ENCODE measurements around the gene SLC38A10. TPM values are rescaled to one million over a fixed set of nuclear protein-coding genes. Genes with fewer than 3 reads are reported as not detected.

SLC38A10 gene
- total RNA-seq, 1 donor from 2014 or later: 46.6 TPM

DNA sequence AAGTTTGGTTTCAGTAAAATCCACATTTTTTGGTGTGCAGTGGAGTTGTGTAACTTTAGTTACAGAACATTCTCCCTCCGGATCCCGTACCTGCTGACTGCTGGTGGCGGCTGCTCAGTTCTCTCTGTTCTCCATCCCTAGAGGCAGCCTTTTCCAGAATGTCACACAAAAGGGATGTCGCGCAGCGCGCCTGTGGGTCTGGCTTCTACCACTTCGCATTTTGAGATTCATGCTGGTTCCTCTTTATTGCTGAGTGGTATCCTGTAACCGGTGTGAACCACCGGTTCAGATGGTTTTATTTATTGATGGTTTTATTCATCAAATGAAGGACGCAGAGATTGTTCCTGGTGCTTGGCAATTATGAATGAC is 71.4 kb downstream of the SLC38A10 start:
- ATAC-seq (no peak), DNase-seq (peak; percentile 39)
- intact Hi-C loops (cut with micrococcal nuclease): no loop called here

DNA sequence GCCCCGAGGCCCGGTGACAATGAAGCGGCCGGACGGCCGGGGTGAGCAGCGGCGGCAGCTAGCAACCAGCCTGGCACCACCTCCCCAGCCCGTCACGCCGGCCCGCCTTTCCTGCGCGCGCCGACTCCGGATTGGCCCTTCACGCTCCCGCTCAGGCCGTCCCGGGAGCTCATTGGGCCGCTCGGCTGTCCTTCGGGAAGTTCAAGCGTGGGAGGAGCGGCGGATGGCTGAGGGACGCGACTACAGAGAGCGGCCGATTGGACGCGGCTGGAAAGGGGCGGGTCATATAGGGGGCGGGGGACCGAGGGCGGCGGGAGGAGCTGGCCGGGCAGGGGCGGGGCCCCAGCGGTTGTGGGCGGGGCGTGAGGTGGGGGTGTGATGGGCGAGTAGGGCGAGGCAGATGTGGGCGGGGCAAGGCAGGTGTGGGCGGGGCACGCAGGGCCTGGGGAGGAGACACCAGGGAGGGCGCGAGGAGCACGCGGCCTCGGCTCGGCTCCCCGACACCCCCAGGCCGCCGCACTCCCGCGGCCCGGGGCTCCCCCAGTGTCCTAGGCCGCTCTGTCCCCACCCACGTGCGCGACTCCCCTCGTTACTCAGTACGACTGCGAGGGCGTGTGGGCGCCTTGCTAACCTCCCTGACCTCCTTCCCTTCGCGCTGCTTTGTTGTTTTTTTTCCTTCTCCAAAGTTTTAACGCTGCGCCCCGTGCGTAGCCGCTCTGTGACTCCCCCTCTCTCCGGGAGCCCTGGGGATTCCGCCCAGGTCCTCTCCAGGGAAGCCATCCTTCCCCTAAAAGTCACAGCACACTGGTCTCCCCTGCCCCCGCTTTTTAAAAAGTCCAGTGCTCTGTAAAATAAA is 72.0 kb downstream of the SLC38A10 start, which contains the start of gene CEP131:
Gene CEP131, minus strand, starts transcription at position 60 of the 856 bp plus-strand sequence. CDS start 2,909 bp downstream, outside the sequence.
- intact Hi-C loops (cut with micrococcal nuclease): no loop called here
- ATAC-seq: peak; percentile 98
- peak; percentile 100 for DNase-seq

DNA sequence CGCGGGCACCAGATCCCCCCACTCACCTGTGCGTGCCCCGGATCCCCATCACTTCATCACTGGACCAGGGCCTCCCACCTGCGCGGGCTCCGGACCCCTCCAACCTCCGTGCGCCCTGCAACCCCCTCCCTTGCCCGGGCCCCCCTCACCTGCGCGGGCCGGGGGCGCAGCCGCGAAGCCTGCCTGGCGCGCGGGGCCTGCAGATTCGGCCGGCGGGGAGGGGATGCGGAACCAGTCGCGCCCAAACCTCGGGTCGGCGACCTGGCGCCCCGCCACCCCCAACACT is 72.5 kb downstream of the SLC38A10 start:
- intact Hi-C loops (cut with micrococcal nuclease): no loop called here
- DNase-seq (no peak), ATAC-seq (peak; percentile 3)

DNA sequence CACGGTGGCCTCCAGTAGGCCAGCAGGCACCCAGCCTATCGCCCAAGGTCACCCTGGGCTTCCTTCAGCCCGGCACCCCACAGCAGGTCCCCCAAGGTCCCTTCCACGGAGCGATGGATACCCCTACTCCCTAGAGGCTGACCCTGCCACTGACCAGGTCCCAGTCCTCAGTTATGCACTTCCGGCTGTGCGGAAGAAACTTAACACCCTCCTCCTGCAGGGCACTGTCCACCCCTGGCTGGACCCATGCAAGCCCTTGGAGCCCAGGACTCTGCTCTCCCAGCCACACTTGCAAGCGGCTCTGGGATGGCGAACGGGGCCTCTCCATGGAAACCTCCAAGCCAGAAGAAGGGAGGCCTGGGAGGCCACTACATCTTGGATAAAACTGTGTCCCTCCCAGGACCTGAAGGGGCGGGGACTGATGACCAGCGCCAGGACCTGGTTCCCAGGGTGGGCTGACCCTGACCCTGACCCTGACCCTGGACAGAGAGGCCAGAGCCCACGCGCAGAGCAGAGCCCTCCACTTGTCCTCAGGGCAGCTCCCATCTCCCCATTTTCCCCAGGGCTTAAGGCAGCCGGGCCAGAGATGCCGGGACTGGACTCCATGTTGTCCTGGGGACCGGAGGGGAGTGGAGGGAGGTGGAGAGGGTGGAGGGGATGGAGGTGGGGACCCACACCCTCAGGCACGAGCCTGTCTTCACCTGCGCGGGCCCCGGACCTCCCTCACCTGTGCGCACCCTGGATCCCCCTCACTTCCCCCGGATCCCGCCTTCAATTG is 73.1 kb downstream of the SLC38A10 start:
- ATAC-seq (peak; percentile 1), DNase-seq (no peak)
- intact Hi-C loops (cut with micrococcal nuclease): no loop called here

DNA sequence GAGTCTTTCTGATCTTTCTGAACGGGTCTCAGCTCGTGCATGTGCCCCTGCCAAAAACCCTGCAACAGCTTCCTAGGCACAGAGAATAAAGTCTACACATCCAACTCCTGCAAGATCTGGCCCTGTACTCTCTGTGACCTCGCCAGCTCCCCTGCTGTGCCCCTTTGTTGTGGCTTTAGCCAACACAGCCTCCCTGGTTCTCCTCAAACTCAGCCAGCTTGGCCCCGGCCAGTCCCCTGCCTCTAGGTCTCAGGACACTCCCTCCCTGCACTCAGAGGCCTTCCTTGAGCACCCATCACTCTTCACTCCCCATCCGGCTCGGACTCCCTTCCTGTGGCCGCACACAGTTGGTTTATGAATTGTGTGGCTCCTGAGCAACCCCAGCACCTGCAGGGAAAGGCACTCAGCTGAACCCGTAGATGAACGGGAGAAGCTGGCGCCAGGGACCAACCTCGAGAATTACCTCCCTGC is 73.7 kb downstream of the SLC38A10 start:
- ATAC-seq: no peak
- no peak for DNase-seq
- intact Hi-C loops (cut with micrococcal nuclease): no loop called here

DNA sequence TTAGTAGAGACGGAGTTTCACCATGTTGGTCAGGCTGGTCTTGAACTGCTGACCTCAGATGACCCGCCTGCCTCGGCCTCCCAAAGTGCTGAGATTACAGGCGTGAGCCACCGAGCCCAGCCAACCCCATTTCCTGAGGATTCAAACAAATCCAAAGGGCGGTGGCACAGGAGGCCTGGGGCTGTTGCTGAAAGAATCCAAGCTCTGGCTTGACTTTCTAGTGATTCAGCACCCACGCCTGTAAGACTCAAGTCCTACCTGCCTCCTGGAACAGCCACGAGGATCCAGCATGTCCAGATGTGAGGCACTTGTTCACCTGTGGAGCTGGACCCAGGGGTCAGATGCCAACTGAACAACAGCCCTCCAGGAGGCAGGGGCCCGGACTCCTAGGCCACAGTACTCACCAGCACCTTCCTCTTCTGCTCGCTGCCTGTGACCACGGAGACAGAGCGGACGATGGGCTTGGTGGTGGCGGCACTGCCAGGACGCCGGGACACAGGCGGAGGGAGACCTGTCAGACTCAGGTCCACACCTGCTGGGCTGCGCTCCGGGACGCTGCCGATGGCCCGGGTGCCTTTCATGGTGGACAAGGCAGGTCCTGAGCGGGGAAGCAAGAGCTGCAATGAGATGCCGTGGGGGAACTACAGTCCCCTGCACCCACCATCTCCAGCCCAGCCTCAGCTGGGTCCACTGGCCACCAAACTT is 75.5 kb downstream of the SLC38A10 start:
- intact Hi-C loops (cut with micrococcal nuclease): no loop called here
- ATAC-seq (no peak), DNase-seq (no peak)

DNA sequence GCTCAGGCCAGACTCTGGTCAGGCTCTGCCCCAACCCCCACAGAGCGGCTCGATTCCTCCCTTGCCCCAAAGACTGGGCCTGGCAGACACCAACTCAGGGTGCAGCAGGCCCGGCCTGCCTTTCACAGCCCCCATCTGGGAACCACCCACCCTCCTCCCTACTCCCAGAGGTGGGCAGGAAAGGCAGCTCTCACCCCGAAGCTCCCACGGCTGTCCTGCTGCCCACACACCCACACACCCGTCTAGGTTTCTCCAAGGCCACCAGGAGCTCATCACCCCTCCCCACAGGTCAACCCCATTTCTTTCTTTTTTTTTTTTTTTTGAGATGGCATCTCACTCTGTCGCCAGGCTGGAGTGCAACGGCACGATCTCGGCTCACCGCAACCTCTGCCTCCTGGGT is 76.1 kb downstream of the SLC38A10 start:
- intact Hi-C loops (cut with micrococcal nuclease): no loop called here
- DNase-seq: no peak
- no peak for ATAC-seq

DNA sequence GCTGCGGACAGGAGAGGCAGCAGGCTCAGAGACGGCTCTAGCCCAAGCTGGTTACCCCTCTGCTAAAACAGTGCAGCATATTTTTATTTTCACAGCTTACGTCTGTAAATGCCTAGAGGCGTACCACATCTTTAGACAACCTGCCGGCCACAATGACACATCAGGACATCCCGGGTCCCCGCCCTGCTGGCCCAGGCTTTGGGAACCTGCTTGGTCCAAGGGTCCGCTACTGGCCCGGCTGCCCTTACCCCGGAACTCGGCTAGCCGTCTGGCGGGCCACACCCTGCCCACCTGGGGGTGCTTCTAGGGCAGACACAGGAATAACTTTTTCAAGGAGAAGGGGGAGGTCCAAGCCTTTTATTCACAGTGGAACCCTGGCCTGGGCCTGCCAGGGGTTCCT is 76.6 kb downstream of the SLC38A10 start:
- no peak for ATAC-seq
- intact Hi-C loops (cut with micrococcal nuclease): no loop called here
- no peak for DNase-seq

DNA sequence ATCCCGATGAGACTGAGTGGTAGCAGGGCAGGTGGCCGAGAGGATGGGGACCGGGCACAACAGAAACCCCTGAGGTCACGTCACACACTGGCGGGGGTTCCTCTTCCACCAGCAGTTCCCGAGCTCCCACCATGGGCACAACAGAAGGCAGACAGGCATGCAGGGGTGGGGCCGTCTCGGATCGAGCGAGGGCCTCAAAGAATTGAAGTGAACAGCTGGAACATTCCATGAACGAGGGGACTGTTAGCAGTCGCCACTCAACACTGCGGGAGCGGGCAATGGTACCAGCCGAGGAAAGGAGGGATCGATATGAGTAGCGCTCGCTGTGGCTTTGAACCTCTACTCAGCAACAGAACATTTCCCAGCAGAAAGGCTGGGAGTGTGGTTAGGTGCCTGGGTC is 77.6 kb downstream of the SLC38A10 start:
- intact Hi-C loops (cut with micrococcal nuclease): no loop called here
- no peak for DNase-seq
- no peak for ATAC-seq

DNA sequence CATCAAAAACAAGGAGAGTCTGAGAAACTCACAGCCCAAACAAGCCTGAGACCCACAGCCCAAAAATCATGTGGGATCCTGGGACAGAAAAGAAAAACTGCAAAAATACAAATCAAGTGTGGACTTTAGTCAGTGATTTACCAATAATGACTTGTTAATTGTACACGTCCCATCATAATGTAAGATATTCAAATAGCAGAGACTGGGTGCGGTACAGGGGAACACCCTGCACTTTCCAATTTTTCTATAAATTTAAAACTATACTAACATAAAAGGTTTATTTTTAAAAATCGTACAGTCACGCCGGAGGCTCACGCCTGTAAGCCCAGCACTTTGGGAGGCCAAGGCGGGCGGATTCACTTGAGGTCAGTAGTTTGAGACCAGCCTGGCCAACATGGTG is 81.1 kb downstream of the SLC38A10 start:
- ATAC-seq (no peak), DNase-seq (no peak)
- intact Hi-C loops (cut with micrococcal nuclease): no loop called here

DNA sequence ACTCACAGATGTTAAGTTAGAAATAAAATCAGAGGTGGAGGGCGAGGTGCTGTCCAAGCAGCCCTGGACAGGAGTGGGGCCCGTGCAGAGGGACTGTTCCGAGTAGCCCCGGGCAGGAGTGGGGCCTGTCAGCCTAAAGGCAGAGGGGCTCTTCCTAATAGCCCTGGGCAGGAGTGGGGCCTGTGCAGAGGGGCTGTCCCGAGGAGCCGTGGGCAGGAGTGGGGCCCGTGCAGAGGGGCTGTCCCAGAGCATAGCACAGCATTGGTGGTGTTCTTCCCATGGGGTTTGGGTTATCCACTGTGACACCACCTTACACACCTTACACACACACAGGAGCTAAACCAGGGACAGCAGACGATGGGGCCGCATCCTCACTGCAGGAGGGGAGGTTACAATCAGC is 82.7 kb downstream of the SLC38A10 start:
- ATAC-seq (no peak), DNase-seq (no peak)

DNA sequence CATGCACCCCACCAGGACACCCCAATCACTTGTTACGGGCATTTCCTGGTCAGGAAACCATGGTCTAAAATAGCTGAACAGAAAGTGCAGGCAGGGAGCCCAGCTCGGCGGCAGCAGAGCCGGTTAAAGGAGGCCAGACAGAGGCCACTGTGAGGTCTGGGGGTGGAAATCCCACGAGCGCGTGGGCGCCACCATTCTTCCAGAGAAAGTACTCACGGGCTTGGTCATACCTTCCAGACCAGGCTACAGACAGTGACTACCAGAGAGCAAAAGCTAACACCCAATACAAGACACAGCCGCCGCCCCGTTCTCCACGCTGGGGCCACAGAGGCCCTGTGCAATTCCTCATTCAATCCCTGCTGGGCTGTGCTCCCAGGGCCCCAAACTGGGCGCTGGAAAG is 84.2 kb downstream of the SLC38A10 start:
- intact Hi-C loops (cut with micrococcal nuclease): no loop called here

More for the DNA sequence above, 82.7 kb downstream of the SLC38A10 start:
- intact Hi-C loops (cut with micrococcal nuclease): no loop called here

DNA sequence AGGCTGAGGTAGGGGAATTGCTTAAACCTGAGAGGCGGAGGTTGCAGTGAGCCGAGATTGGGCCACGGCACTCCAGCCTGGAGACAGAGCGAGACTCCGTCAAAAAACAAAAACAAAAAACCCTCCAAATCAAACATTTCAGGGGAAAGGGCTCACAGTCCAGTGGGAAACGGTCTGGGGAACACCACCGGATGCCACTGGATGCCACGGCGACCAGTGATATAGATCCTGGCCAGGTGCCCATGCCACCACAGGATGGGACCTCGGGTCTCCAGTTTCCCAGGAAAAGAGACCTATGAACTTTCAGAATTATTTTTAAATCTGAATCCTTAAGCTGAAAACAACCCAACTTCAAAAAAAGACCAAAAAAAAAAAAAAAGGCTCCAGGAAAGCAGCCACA is 84.6 kb downstream of the SLC38A10 start:
- no peak for DNase-seq
- ATAC-seq: no peak
- intact Hi-C loops (cut with micrococcal nuclease): no loop called here

More for the DNA sequence above, 84.2 kb downstream of the SLC38A10 start:
- no peak for ATAC-seq
- no peak for DNase-seq

DNA sequence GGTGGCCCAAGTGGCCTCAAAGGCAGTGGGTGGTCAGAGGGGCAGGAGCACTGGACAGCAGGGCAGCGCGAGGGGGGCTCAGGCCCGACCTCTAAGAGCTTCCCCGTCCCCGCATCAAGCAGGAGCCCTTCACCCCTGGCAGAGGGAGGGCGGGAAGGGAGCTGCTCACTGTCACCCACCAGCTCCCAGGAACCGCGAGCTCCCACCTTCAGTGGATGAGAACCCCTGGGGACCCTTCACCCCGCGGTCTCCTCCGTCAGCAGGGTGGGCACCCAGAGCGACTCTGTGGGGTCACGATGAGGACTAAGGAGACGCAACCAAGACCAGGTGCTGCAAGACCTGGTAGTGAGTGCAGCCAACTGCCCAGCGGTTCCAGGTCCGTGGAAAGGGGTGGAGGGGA is 86.0 kb downstream of the SLC38A10 start:
- DNase-seq (no peak), ATAC-seq (no peak)
- intact Hi-C loops (cut with micrococcal nuclease): no loop called here

DNA sequence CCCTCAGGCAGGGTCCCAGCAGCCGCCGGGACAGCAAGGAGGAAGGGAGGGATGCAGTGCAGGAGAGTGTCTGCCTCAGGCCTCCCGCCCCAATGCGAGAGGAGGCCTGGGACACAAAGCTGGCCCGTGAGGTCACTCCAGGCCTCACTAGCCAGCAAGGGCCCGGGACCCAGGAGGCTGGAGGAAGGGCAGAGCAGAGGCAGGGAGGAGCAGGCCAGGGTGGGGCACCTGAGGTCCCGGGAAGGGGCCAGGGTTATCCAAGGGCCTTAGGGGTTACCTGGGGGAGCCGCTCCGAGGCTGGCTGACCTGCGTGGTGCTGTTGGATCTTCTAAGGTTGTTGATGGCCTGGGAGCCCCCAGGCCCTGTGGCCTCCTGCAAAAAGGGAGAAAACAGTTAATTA is 86.5 kb downstream of the SLC38A10 start:
- DNase-seq: no peak
- intact Hi-C loops (cut with micrococcal nuclease): no loop called here
- no peak for ATAC-seq

DNA sequence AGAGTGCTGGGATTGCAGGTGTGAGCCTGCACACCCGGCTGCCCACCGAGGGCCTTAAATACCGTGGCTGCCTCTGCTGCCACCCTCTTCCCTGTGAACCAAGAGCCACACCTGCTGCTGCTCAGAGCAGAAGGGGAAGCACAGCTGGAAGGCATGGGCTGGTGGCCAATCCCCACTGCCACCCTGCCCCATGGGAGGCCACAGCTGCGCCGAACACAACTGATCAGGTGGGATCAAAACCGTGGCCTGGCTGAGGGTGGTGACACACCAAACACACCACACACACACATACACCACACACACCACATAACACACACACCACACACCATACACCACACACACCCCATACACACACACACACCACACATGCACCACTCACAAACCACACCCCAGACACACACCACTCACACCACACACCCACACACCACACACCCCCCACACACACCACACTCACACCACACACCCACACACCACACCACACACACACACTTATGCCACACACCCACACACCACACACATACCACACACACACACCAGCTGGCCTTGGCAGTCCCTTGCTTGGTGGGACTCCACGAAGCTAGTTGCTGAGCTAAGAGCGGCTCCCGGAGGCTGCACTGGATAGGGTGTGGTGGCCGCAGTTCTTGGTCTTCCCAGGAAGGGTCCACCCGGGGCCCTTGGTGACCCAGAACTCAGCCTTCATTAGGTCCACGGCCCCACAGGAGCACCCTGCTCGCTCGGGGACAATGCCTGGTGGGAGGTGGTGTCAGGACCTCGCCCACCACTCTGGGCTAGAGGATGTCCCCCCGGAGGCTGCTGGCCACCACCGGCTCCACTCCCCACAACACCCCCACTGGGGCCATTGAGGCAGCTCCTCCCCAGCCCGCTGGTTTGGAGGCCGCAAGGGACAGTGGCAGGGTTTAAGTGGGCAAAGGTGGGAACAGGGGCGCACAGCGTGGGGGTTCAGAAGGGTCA is 87.2 kb downstream of the SLC38A10 start:
- DNase-seq (no peak), ATAC-seq (no peak)
- intact Hi-C loops (cut with micrococcal nuclease): no loop called here

DNA sequence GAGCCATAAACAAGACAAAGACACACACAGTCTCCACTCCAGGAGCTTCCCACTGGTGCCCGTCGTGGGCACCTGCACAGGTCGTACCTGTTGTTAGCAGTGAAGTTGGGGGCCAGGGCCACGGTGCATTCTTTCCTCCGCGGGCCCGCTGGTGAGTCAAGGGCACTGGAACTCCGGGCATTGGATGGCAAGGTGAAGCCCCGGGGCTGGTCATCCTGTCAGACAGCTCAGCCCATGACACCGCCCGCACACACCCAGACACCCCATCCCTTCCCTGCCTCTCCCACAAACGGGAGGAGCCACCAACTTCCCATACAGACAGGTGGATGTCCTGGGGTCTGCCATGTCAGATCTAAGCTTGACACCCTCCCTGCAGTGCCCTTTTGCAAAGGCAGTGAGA is 88.5 kb downstream of the SLC38A10 start:
- intact Hi-C loops (cut with micrococcal nuclease): no loop called here

DNA sequence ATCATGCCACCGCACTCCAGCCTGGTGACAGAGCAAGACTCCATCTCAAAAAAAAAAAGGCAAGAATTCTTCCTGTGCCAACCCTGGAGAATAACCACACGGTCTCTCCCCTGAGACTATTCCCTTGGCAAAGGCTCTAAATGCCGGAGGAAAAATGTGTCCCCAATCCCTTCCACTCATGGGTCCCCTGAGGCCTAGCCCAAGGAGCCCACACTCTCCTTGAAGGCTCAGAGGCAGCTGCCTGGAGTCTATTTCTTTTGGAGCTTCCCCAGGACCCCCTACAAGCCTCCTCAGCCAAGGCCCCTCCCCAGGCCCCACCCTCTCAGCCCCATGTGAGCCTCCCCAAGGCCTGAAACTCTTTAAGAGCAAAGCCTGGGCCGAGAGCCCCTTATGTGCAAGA is 88.9 kb downstream of the SLC38A10 start:
- intact Hi-C loops (cut with micrococcal nuclease): no loop called here

More for the DNA sequence above, 88.5 kb downstream of the SLC38A10 start:
- DNase-seq (no peak), ATAC-seq (no peak)

DNA sequence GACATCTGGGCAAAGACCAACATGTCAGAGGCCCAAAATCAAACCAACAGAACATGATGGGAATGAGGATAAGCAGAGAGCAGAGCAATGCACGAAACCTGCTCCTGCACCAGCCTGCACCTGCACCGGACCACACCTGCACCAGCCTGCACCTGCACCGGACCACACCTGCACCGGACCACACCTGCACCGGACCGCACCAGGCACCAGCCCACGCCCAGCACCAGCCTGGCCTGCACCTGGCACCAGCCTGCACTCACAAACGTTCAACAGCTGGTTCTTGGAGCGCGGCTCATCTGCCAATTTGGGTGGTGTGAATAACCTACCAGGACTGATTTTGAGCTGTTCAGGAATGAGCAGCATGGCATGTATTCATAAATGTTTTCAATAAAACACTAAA is 90.5 kb downstream of the SLC38A10 start:
- intact Hi-C loops (cut with micrococcal nuclease): no loop called here
- DNase-seq: no peak
- no peak for ATAC-seq

More for the DNA sequence above, 88.9 kb downstream of the SLC38A10 start:
- ATAC-seq: no peak
- no peak for DNase-seq
